WTC11 (cell line): ENCODE measurements around the gene NAP1L5. TPM values are rescaled to one million over a fixed set of nuclear protein-coding genes. Genes with fewer than 3 reads are reported as not detected.

Experiments used
- ATAC-seq: fragments of 200-7000 bp; cut with Tn5 transposase; 2 replicates; pipeline ENCODE4 v1.10.0; 2021; ENCODE audit warnings: mild to moderate bottlenecking, moderate library complexity
- CTCF ChIA-PET: fragments of 300-600 bp; sonication (Branson Sonifier 250); formaldehyde crosslinking; loops from one replicate; lab custom pipeline; 2021; ENCODE audit warnings: antibody characterized with exemption; lab: Charles Lee
- POLR2A ChIA-PET: fragments of 350-600 bp; sonication (Branson Sonifier 250); formaldehyde crosslinking; loops from one replicate; lab custom pipeline; 2021; ENCODE audit warnings: antibody characterized with exemption; lab: Charles Lee
- DNase-seq: peaks from one replicate; pipeline ENCODE4 v3.0.0; 2021; ENCODE audit warnings: low spot score
- H3K27ac Mint-ChIP-seq: 2 replicates; pipeline ENCODE4 v1.8.0; 2021; ENCODE audit warnings: mixed read lengths
- H3K27me3 Mint-ChIP-seq: 2 replicates; pipeline ENCODE4 v1.8.0; 2021; ENCODE audit warnings: low read depth, mild to moderate bottlenecking, moderate library complexity, mixed read lengths
- H3K36me3 Mint-ChIP-seq: 2 replicates; pipeline ENCODE4 v1.8.0; 2021; ENCODE audit warnings: mixed read lengths
- H3K4me1 Mint-ChIP-seq: 2 replicates; pipeline ENCODE4 v1.8.0; 2022; ENCODE audit warnings: mixed read lengths
- H3K4me3 Mint-ChIP-seq: 2 replicates; pipeline ENCODE4 v1.8.0; 2021; ENCODE audit warnings: mild to moderate bottlenecking, moderate library complexity, mixed read lengths
- H3K9me3 Mint-ChIP-seq: 2 replicates; pipeline ENCODE4 v1.8.0; 2021; ENCODE audit warnings: mixed read lengths
- ATF1 ChIP-seq: sonication (generic); formaldehyde crosslinking; IDR thresholded peaks from 2 replicates; pipeline ENCODE4 v1.8.1; 2023; ENCODE audit warnings: mild to moderate bottlenecking, moderate library complexity, missing genetic modification reagents
- CBFB ChIP-seq: sonication (generic); formaldehyde crosslinking; IDR thresholded peaks from 2 replicates; pipeline ENCODE4 v1.8.1; 2022; ENCODE audit warnings: mild to moderate bottlenecking, low read depth, missing genetic modification reagents
- NR1H2 ChIP-seq: sonication (generic); formaldehyde crosslinking; IDR thresholded peaks from 2 replicates; pipeline ENCODE4 v1.9.0; 2021; ENCODE audit warnings: mild to moderate bottlenecking, moderate library complexity, missing genetic modification reagents
- NR2C2 ChIP-seq: sonication (generic); formaldehyde crosslinking; IDR thresholded peaks from 2 replicates; pipeline ENCODE4 v1.8.0; 2022; ENCODE audit warnings: mild to moderate bottlenecking, missing genetic modification reagents
- PRRX2 ChIP-seq: fragments of 250-450 bp; sonication (Bioruptor Pico); IDR thresholded peaks from 2 replicates; pipeline ENCODE4 v1.8.0; 2021; ENCODE audit warnings: mild to moderate bottlenecking
- RELA ChIP-seq: sonication (generic); formaldehyde crosslinking; IDR thresholded peaks from 2 replicates; pipeline ENCODE4 v1.8.1; 2022; ENCODE audit warnings: missing genetic modification reagents, mild to moderate bottlenecking, borderline replicate concordance
- SMAD4 ChIP-seq: sonication (generic); formaldehyde crosslinking; IDR thresholded peaks from 2 replicates; pipeline ENCODE4 v1.8.0; 2022; ENCODE audit warnings: mild to moderate bottlenecking, missing genetic modification reagents
- ZNF138 ChIP-seq: sonication (generic); formaldehyde crosslinking; conservative IDR thresholded peaks from 2 replicates; pipeline ENCODE4 v1.8.1; 2022; ENCODE audit warnings: mild to moderate bottlenecking, moderate library complexity, missing genetic modification reagents
- ZNF671 ChIP-seq: fragments of 250-450 bp; sonication (Bioruptor Pico); IDR thresholded peaks from 2 replicates; pipeline ENCODE4 v1.8.0; 2021; ENCODE audit warnings: mild to moderate bottlenecking
- total RNA-seq: library from RNA; stranded (reverse); gene quantifications from 3 replicates; pipeline ENCODE4 v1.2.3, GENCODE V29; 2021
- TF ChIP-seq, protein P1 (sequence below): sonication (generic); formaldehyde crosslinking; IDR thresholded peaks from 2 replicates; pipeline ENCODE4 v1.8.1; 2022; ENCODE audit warnings: low read depth, missing genetic modification reagents, borderline replicate concordance
- TF ChIP-seq, protein P2 (sequence below): fragments of 250-450 bp; sonication (Bioruptor Pico); IDR thresholded peaks from 2 replicates; pipeline ENCODE4 v1.9.0; 2021; ENCODE audit warnings: mild to moderate bottlenecking
- TF ChIP-seq, protein P3 (sequence below): sonication (generic); formaldehyde crosslinking; IDR thresholded peaks from 2 replicates; pipeline ENCODE4 v1.8.0; 2023; ENCODE audit warnings: missing genetic modification reagents
- TF ChIP-seq, protein P4 (sequence below): sonication (generic); formaldehyde crosslinking; IDR thresholded peaks from 2 replicates; pipeline ENCODE4 v1.8.1; 2022; ENCODE audit warnings: missing genetic modification reagents, borderline replicate concordance
- TF ChIP-seq, protein P5 (sequence below): sonication (generic); formaldehyde crosslinking; conservative IDR thresholded peaks from 2 replicates; pipeline ENCODE4 v1.8.1; 2023; ENCODE audit warnings: mild to moderate bottlenecking, low read depth, missing genetic modification reagents, moderate library complexity
- TF ChIP-seq, protein P6 (sequence below): fragments of 250-450 bp; sonication (Bioruptor Pico); IDR thresholded peaks from 2 replicates; pipeline ENCODE4 v1.9.0; 2021; ENCODE audit warnings: mild to moderate bottlenecking, borderline replicate concordance

Gene NAP1L5
- total RNA-seq, 1 experiment from 2014 or later = 3.3 TPM

DNA sequence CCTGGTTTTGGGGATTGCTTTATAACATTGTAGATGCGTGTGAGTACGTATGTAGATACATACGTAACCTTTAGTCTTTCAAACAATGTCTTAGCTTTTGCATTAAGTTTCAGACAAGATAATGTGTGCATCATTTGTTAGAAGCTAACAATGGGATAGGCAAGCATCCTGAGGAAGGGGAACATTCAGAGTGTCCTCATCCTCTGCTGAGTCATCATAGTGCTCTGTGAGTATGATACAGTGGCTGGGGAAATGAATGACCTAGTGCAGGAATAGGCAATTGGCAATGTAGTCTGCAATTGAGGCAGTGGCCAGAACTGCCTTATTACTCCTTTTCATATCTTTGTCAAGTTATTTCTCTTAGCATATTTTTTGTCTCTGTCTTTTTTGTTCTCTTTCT, 7.3 kb downstream of the NAP1L5 start:
- POLR2A ChIA-PET = no interaction called here
- no peak for ATAC-seq
- no peaks in the 10 kb centered on the region for H3K36me3 Mint-ChIP-seq
- H3K4me1 Mint-ChIP-seq = no peaks in the 10 kb centered on the region
- no peak for DNase-seq
- no peak for TF ChIP-seq PRRX2 (CRISPR knock-in tag)
- no peak overlapping the region for H3K4me3 Mint-ChIP-seq
- CTCF ChIA-PET = interaction anchor here (1.1 to 1.5 kb wide), 2 partner anchors 17 to 151 kb away, joined by 3 to 5 read pairs; no protein-coding TSS in a partner anchor
- no peaks in the 10 kb centered on the region for H3K9me3 Mint-ChIP-seq
- H3K27me3 Mint-ChIP-seq = no peaks in the 10 kb centered on the region
- no peak overlapping the region for H3K27ac Mint-ChIP-seq

DNA sequence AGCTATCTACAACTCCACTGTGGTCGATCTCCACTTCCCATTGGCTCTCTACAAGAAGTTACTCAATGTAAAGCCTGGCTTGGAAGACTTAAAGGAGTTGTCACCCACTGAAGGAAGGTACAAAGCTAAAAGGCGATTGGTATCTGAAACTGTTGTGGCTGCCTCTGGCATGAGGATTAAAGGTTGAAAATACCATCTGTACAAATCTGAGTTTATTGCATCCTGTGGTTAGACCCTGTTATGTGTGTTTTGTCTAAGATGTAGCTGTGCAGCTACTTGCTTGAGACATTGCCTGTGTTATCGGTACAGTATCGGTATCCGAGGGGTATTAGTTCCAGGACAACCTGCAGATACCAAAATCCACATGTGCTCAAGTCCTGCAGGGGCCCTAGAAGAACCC, 16.4 kb downstream of the NAP1L5 start:
- no peak for DNase-seq
- no peak for ATAC-seq
- ChIA-PET CTCF (interaction anchor here (0.9 kb wide), 1 partner anchor 8 kb away, joined by 3 read pairs; no protein-coding TSS in a partner anchor), POLR2A (no interaction called here)
- Mint-ChIP-seq H3K4me3 (no peak overlapping the region), H3K27me3 (no peaks in the 10 kb centered on the region), H3K36me3 (no peaks in the 10 kb centered on the region), H3K4me1 (no peaks in the 10 kb centered on the region), H3K9me3 (peaks cover 4% of the 10 kb centered on the region; the same call in 1 of the 2 replicates), H3K27ac (no peak overlapping the region)
- TF ChIP-seq ZNF671 = no peak
- TF ChIP-seq ATF1 (CRISPR knock-in tag) = no peak
- TF ChIP-seq RELA = no peak
- TF ChIP-seq CBFB (CRISPR knock-in tag) = no peak

DNA sequence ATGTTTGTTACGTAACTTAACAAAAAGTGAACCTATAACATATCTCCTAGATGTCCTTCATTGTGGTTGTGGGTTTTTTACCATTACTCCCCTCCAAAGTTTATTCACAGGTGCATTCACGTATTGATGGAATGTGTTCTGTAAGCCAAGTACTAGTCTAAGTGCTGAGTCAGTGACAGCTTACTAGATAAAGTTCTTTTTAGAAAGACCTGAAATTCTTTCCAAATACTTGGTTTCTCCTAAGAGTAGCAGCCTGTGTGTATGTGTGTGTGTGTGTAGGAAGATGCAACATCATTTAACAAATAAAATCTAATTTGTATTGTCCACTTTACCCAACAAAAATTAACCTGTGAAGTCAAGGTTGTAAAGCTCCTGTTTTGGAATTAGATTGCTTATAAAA, 22.1 kb downstream of the NAP1L5 start:
- Mint-ChIP-seq H3K9me3 (no peaks in the 10 kb centered on the region), H3K36me3 (no peaks in the 10 kb centered on the region), H3K27ac (no peak overlapping the region), H3K27me3 (no peaks in the 10 kb centered on the region), H3K4me1 (0 out of 2 replicates have a peak, but pooled peaks cover 2% of the 10 kb centered on the region), H3K4me3 (no peak overlapping the region)
- ATAC-seq (no peak), DNase-seq (no peak)
- POLR2A ChIA-PET = no interaction called here
- TF ChIP-seq ZNF138 (CRISPR knock-in tag) (no peak), NR2C2 (CRISPR knock-in tag) (no peak), SMAD4 (no peak), NR1H2 (CRISPR knock-in tag) (no peak)
- TF ChIP-seq, protein P1, sequence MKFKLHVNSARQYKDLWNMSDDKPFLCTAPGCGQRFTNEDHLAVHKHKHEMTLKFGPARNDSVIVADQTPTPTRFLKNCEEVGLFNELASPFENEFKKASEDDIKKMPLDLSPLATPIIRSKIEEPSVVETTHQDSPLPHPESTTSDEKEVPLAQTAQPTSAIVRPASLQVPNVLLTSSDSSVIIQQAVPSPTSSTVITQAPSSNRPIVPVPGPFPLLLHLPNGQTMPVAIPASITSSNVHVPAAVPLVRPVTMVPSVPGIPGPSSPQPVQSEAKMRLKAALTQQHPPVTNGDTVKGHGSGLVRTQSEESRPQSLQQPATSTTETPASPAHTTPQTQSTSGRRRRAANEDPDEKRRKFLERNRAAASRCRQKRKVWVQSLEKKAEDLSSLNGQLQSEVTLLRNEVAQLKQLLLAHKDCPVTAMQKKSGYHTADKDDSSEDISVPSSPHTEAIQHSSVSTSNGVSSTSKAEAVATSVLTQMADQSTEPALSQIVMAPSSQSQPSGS (CRISPR knock-in tag) = no peak
- TF ChIP-seq, protein P2, sequence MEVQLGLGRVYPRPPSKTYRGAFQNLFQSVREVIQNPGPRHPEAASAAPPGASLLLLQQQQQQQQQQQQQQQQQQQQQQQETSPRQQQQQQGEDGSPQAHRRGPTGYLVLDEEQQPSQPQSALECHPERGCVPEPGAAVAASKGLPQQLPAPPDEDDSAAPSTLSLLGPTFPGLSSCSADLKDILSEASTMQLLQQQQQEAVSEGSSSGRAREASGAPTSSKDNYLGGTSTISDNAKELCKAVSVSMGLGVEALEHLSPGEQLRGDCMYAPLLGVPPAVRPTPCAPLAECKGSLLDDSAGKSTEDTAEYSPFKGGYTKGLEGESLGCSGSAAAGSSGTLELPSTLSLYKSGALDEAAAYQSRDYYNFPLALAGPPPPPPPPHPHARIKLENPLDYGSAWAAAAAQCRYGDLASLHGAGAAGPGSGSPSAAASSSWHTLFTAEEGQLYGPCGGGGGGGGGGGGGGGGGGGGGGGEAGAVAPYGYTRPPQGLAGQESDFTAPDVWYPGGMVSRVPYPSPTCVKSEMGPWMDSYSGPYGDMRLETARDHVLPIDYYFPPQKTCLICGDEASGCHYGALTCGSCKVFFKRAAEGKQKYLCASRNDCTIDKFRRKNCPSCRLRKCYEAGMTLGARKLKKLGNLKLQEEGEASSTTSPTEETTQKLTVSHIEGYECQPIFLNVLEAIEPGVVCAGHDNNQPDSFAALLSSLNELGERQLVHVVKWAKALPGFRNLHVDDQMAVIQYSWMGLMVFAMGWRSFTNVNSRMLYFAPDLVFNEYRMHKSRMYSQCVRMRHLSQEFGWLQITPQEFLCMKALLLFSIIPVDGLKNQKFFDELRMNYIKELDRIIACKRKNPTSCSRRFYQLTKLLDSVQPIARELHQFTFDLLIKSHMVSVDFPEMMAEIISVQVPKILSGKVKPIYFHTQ (CRISPR knock-in tag) = no peak
- TF ChIP-seq, protein P3, sequence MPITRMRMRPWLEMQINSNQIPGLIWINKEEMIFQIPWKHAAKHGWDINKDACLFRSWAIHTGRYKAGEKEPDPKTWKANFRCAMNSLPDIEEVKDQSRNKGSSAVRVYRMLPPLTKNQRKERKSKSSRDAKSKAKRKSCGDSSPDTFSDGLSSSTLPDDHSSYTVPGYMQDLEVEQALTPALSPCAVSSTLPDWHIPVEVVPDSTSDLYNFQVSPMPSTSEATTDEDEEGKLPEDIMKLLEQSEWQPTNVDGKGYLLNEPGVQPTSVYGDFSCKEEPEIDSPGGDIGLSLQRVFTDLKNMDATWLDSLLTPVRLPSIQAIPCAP (CRISPR knock-in tag) = no peak
- TF ChIP-seq, protein P4, sequence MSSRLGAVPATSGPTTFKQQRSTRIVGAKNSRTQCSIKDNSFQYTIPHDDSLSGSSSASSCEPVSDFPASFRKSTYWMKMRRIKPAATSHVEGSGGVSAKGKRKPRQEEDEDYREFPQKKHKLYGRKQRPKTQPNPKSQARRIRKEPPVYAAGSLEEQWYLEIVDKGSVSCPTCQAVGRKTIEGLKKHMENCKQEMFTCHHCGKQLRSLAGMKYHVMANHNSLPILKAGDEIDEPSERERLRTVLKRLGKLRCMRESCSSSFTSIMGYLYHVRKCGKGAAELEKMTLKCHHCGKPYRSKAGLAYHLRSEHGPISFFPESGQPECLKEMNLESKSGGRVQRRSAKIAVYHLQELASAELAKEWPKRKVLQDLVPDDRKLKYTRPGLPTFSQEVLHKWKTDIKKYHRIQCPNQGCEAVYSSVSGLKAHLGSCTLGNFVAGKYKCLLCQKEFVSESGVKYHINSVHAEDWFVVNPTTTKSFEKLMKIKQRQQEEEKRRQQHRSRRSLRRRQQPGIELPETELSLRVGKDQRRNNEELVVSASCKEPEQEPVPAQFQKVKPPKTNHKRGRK = no peak
- TF ChIP-seq, protein P5, sequence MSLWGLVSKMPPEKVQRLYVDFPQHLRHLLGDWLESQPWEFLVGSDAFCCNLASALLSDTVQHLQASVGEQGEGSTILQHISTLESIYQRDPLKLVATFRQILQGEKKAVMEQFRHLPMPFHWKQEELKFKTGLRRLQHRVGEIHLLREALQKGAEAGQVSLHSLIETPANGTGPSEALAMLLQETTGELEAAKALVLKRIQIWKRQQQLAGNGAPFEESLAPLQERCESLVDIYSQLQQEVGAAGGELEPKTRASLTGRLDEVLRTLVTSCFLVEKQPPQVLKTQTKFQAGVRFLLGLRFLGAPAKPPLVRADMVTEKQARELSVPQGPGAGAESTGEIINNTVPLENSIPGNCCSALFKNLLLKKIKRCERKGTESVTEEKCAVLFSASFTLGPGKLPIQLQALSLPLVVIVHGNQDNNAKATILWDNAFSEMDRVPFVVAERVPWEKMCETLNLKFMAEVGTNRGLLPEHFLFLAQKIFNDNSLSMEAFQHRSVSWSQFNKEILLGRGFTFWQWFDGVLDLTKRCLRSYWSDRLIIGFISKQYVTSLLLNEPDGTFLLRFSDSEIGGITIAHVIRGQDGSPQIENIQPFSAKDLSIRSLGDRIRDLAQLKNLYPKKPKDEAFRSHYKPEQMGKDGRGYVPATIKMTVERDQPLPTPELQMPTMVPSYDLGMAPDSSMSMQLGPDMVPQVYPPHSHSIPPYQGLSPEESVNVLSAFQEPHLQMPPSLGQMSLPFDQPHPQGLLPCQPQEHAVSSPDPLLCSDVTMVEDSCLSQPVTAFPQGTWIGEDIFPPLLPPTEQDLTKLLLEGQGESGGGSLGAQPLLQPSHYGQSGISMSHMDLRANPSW (CRISPR knock-in tag) = no peak
- TF ChIP-seq, protein P6, sequence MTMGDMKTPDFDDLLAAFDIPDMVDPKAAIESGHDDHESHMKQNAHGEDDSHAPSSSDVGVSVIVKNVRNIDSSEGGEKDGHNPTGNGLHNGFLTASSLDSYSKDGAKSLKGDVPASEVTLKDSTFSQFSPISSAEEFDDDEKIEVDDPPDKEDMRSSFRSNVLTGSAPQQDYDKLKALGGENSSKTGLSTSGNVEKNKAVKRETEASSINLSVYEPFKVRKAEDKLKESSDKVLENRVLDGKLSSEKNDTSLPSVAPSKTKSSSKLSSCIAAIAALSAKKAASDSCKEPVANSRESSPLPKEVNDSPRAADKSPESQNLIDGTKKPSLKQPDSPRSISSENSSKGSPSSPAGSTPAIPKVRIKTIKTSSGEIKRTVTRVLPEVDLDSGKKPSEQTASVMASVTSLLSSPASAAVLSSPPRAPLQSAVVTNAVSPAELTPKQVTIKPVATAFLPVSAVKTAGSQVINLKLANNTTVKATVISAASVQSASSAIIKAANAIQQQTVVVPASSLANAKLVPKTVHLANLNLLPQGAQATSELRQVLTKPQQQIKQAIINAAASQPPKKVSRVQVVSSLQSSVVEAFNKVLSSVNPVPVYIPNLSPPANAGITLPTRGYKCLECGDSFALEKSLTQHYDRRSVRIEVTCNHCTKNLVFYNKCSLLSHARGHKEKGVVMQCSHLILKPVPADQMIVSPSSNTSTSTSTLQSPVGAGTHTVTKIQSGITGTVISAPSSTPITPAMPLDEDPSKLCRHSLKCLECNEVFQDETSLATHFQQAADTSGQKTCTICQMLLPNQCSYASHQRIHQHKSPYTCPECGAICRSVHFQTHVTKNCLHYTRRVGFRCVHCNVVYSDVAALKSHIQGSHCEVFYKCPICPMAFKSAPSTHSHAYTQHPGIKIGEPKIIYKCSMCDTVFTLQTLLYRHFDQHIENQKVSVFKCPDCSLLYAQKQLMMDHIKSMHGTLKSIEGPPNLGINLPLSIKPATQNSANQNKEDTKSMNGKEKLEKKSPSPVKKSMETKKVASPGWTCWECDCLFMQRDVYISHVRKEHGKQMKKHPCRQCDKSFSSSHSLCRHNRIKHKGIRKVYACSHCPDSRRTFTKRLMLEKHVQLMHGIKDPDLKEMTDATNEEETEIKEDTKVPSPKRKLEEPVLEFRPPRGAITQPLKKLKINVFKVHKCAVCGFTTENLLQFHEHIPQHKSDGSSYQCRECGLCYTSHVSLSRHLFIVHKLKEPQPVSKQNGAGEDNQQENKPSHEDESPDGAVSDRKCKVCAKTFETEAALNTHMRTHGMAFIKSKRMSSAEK (CRISPR knock-in tag) = no peak
- CTCF ChIA-PET = no interaction called here
